Lung (tissue), 12 donors: ENCODE results near the gene HNRNPU. TPM values are rescaled to one million over a fixed set of nuclear protein-coding genes. Genes with fewer than 3 reads are reported as not detected.

ENCODE experiments used
- ATAC-seq: fragments of 200-7000 bp; cut with Tn5 transposase; one replicate; pipeline ENCODE4 v1.9.1; 2020; ENCODE audit warnings: moderate number of reproducible peaks; ENCODE audit not compliant: insufficient read depth, low FRiP score
- DNase-seq, 3 donors: peaks; one replicate each; pipeline ENCODE4 v3.0.0-alpha.2; 2013 to 2017
- H3K27ac ChIP-seq, 2 donors: one replicate each; pipeline ENCODE4 v1.5.1; 2013; ENCODE audit warnings: mild to moderate bottlenecking in 2 of 2, moderate library complexity in 2 of 2, control low read depth in 1 of 2, inconsistent platforms in 1 of 2, low read depth in 1 of 2, low read length in 1 of 2
- H3K27me3 ChIP-seq, 3 donors: one replicate each; pipeline ENCODE4 v1.5.1; 2013; ENCODE audit warnings: low read length in 2 of 3; ENCODE audit not compliant: control insufficient read depth in 3 of 3, insufficient read depth in 3 of 3
- H3K36me3 ChIP-seq, 4 donors: one replicate each; pipeline ENCODE4 v1.5.1; 2013; ENCODE audit warnings: low read length in 4 of 4, mild to moderate bottlenecking in 1 of 4, moderate library complexity in 1 of 4; ENCODE audit not compliant: control insufficient read depth in 4 of 4, insufficient read depth in 4 of 4
- H3K4me1 ChIP-seq, 5 donors: one replicate each; pipeline ENCODE4 v1.5.1; 2013; ENCODE audit warnings: low read length in 5 of 5, mild to moderate bottlenecking in 2 of 5, moderate library complexity in 1 of 5; ENCODE audit not compliant: control insufficient read depth in 5 of 5, insufficient read depth in 5 of 5
- H3K4me3 ChIP-seq: one replicate; pipeline ENCODE4 v1.5.1; 2013; ENCODE audit warnings: mild to moderate bottlenecking, control low read depth, moderate library complexity
- H3K9ac ChIP-seq, 2 donors: one replicate each; pipeline ENCODE4 v1.5.1; 2013; ENCODE audit warnings: low read length in 2 of 2, control low read depth in 1 of 2; ENCODE audit not compliant: insufficient read depth in 1 of 2
- H3K9me3 ChIP-seq, 4 donors: one replicate each; pipeline ENCODE4 v1.5.1; 2013; ENCODE audit warnings: low read length in 3 of 4, mild to moderate bottlenecking in 1 of 4, moderate library complexity in 1 of 4; ENCODE audit not compliant: control insufficient read depth in 4 of 4, insufficient read depth in 3 of 4
- CTCF ChIP-seq: IDR thresholded peaks from 2 replicates; pipeline ENCODE4 v1.5.1; 2012; ENCODE audit warnings: mild to moderate bottlenecking; ENCODE audit errors: control extremely low read depth, extremely low read depth
- WGBS, 2 donors: extraction: QIAGEN DNeasy Blood & Tissue Kit; methylation state at CpG; one replicate each; pipeline ENCODE4 v1.1.7; 2013; 5-methylcytosine and 5-hydroxymethylcytosine counted together
- polyA plus RNA-seq, 2 donors: library from polyadenylated mRNA; stranded (reverse); fragments of 200-250 nt; gene quantifications; one replicate each; pipeline ENCODE4 v1.2.1, GENCODE V29; 2013
- total RNA-seq, 2 donors: library from RNA; depleted of rRNA in 1 of 2; stranded (reverse); fragments of >200 nt in 1 of 2; gene quantifications; one replicate each; pipeline ENCODE4 v1.2.1, GENCODE V29; 2014 to 2021
- donor health status: control.
- donor health status: control.
- donor health status: Bipolar disorder and iron deficiency.
- donor health status: healthy.
- donor health status: DM: yes; HTN: yes; CAD: no.

Gene HNRNPU
- total and polyA plus RNA-seq, 4 donors = 133 to 611 (median 206) TPM

GRCh38 chr1:244893836-244894235 lies 29.5 kb upstream of the HNRNPU start:
- Histone ChIP-seq H3K9me3 (no peaks in the 10 kb centered on the region), H3K27ac (no peak overlapping the region), H3K9ac (no peak overlapping the region), H3K4me3 (no peak overlapping the region), H3K27me3 (no peaks in the 10 kb centered on the region), H3K4me1 (no peaks in the 10 kb centered on the region), H3K36me3 (no peaks in the 10 kb centered on the region)
- TF ChIP-seq CTCF = no peak
- ATAC-seq (no peak), DNase-seq (no peak)
- WGBS, 2 donors = 95% methylated on average over 7 of the region's 7 CpGs

DNA sequence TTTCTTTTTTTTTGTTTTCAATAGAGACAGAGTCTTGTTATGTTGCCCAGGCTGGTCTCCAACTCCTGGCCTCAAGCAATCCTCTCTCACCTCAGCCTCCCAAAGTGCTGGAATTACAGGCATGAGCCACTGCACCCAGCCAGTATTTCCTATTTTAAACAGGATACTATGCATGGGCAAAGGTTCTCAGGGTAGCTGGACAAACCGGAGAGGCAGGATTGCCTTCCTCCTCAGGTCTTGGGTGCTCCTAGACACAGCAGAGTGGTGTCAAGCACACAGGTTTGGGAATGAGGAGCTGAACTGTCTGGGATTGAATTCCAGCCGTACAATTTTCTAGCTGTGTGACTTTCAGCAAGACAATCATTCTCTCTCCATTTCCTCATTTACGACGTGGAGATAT lies 22.9 kb upstream of the HNRNPU start:
- Histone ChIP-seq H3K27ac (no peak overlapping the region), H3K4me3 (no peak overlapping the region), H3K9me3 (peaks cover 0 to 4% (median 0%) of the 10 kb centered on the region in 4 donors), H3K4me1 (no peaks in the 10 kb centered on the region), H3K27me3 (no peaks in the 10 kb centered on the region), H3K36me3 (no peaks in the 10 kb centered on the region), H3K9ac (no peak overlapping the region)
- TF ChIP-seq CTCF = no peak
- ATAC-seq (no peak), DNase-seq (no peak)
- 83 to 94% methylated on average over 4 of the region's 4 CpGs for WGBS, 2 donors

DNA sequence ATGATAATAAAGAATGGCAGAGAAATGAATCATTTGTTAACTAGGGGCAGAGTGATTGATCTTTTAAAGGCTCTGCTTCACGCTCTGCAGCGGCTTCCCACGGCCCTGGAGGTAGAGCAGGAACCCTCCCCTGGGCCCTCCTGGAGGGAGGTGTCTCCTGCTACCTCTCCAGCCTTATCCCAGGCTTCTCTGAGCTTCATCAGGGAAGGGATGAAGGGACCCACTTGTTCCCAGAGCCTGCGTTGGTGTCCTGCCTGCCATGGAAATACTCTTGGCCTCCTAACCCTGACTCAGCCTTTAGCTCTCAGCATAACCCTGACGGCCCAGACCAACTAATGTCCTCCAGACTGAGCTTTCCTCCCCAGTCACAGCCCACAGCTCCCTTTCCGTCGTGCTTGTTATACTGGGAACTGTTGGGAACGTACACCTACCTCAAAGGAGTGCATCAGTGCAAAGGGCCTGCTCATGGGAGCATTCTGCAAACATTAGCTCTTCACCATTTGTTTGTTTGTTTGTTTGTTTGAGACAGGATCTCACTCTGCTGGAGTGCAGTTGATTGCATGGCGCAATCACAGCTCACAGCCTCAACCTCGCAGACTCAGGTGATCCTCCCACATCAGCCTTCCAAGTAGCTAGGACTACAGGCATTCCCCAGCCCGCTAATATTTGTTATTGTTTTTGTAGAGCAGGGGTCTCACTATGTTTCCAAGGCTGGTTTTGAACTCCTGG lies 17.4 kb upstream of the HNRNPU start:
- 87 to 89% methylated on average over 11 of the region's 11 CpGs for WGBS, 2 donors
- DNase-seq = no peak
- no peaks in the 10 kb centered on the region for H3K36me3 ChIP-seq
- no peaks in the 10 kb centered on the region for H3K9me3 ChIP-seq
- peaks cover 0 to 2% (median 0%) of the 10 kb centered on the region in 5 donors for H3K4me1 ChIP-seq
- no peak for ATAC-seq
- H3K27ac ChIP-seq = no peak overlapping the region
- TF ChIP-seq CTCF = no peak
- no peaks in the 10 kb centered on the region for H3K27me3 ChIP-seq
- H3K4me3 ChIP-seq = no peak overlapping the region
- no peak overlapping the region for H3K9ac ChIP-seq

- TF ChIP-seq CTCF = no peak
- H3K4me1 ChIP-seq = peaks cover 0 to 2% (median 0%) of the 10 kb centered on the region in 5 donors
- 83 to 97% methylated on average over 5 of the region's 5 CpGs for WGBS, 2 donors
- no peaks in the 10 kb centered on the region for H3K27me3 ChIP-seq
- ATAC-seq (no peak), DNase-seq (no peak)
- no peaks in the 10 kb centered on the region for H3K9me3 ChIP-seq
- H3K4me3 ChIP-seq = no peak overlapping the region
- H3K9ac ChIP-seq = no peak overlapping the region
- H3K27ac ChIP-seq = no peak overlapping the region
- H3K36me3 ChIP-seq = no peaks in the 10 kb centered on the region
Observed at GRCh38 chr1:244878681-244879080, 14.3 kb upstream of the HNRNPU start.
